GM18520 (cell line): ENCODE data around the gene SAA2.

Experiments used
- ATAC-seq: cut with Tn5 transposase; IDR thresholded peaks from one replicate; pipeline ENCODE4 v1.9.1; 2021; ENCODE audit not compliant: unreplicated experiment

Gene SAA2

GRCh38 chr11:18253233-18253632 is 4.8 kb upstream of the SAA2 start:
- ATAC-seq: no peak

GRCh38 chr11:18247191-18247581 is 1.3 kb downstream of the SAA2 start:
- ATAC-seq: peak; percentile 7

- peak; percentile 71 for ATAC-seq
Measured at GRCh38 chr11:18246379-18247190, 1.9 kb downstream of the SAA2 start.

GRCh38 chr11:18245396-18245795 is 3.1 kb downstream of the SAA2 start:
- ATAC-seq: no peak

- ATAC-seq: no peak
Measured at GRCh38 chr11:18243783-18244362, 4.6 kb downstream of the SAA2 start.

- ATAC-seq: no peak
Measured at GRCh38 chr11:18239655-18240054, 8.8 kb downstream of the SAA2 start.

- no peak for ATAC-seq
Measured at GRCh38 chr11:18236664-18237356, 11.7 kb downstream of the SAA2 start, which contains the start of gene SAA4. SAA4 (minus strand) TSS chr11:18236802; CDS start chr11:18235926, 876 bp downstream.

- ATAC-seq: no peak
Measured at GRCh38 chr11:18235394-18236334, 12.8 kb downstream of the SAA2 start.

GRCh38 chr11:18233912-18234311 is 14.6 kb downstream of the SAA2 start:
- ATAC-seq: no peak

GRCh38 chr11:18230859-18231258 is 17.6 kb downstream of the SAA2 start:
- no peak for ATAC-seq

GRCh38 chr11:18229501-18229900 is 19.0 kb downstream of the SAA2 start:
- peak; percentile 86 for ATAC-seq

GRCh38 chr11:18225913-18226312 is 22.6 kb downstream of the SAA2 start:
- no peak for ATAC-seq

GRCh38 chr11:18223591-18224387 is 24.7 kb downstream of the SAA2 start:
- ATAC-seq: no peak

GRCh38 chr11:18222814-18223421 is 25.6 kb downstream of the SAA2 start:
- no peak for ATAC-seq

- ATAC-seq: no peak
Measured at GRCh38 chr11:18221274-18221876, 27.1 kb downstream of the SAA2 start.

- no peak for ATAC-seq
Measured at GRCh38 chr11:18209058-18209457, 39.4 kb downstream of the SAA2 start.

GRCh38 chr11:18204771-18205170 is 43.7 kb downstream of the SAA2 start:
- ATAC-seq: no peak

GRCh38 chr11:18204220-18204619 is 44.2 kb downstream of the SAA2 start:
- ATAC-seq: no peak

- ATAC-seq: no peak
Measured at GRCh38 chr11:18203723-18204122, 44.7 kb downstream of the SAA2 start.
